HuH-7 (cell line): ENCODE results near the gene IL21R.
A peak's percentile ranks its signal among the peaks of the same experiment; 100 is the strongest.
"Not testable (repeated sequence)": the region's sequence is repeated elsewhere in the genome, so short reads cannot be mapped to it uniquely, and the experiment has no call there.

Experiments used
- DNase-seq: peaks from one replicate; pipeline ENCODE4 v3.0.0; 2011; ENCODE audit warnings: low spot score

Gene IL21R

GRCh38 chr16:27374804-27375425, 27.1 kb upstream of the IL21R start:
- peak; percentile 86 for DNase-seq

DNA sequence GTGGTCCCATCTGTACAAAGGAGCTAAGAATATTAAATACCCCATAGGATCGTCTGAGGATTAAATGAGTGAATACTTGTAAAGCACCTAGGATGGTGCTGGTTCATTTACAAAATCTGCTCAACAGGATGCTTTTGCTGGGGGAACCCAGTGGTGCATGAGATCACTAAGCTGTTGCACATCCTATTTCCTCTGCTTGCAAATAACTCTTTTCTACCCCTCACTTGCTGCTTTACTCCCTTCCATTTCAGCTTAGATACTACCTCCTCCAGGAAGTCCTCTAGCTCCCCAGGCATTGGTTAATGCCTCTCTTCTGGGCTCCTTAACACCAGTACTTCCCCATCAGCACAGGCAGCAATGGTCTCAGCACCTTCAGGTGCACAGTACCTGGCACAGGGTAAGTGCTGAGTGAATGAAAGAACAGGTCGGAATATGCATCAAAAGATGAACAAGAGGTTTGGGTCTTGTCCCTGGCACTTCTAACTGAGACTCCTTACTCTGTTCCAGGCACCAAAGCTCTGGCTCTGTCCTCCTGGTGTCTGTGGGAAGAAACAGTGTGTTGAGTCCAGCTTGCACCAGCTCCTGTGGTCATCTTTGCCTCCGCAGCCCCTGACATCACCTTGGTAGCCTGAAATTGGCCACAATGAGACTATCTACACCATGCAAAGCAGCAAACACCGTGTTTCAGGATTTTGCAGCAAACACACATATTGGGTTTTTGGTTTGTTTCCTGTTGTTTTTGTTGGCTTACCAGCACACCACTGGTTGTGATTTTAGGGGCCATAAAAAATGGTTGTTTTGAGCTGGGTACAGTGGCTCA, 24.1 kb upstream of the IL21R start:
- DNase-seq: no peak

DNA sequence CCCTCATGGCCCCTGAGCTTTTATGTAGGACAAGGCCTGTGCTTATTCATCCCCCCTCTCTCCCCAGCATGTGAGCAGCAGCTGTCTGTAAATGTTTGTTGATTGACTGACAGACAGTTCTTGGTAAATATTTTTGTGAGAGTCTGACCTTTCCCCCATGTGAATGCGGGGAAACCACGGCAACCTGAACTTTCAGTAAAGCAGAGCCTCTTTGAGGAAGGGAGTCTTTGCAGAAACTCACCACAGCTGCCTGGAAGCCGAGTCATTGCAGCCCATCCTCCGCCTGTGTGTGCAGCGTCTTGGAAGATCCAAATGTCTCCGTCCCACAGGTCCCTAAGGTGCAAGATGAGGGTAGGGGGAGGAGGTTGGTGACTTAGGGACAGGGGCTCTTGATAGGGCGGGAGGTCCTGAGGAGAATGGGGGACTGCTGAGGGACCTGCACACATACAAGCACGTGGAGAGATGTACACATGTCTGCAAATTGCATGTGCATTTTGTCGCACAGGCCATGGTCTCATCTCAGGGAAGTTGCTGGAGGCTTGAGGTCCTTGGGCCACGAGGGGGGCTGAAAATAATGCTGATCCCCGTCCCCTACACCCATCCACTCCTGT, 23.0 kb upstream of the IL21R start:
- DNase-seq: no peak

GRCh38 chr16:27379919-27380318, 22.1 kb upstream of the IL21R start:
- DNase-seq: no peak

DNA sequence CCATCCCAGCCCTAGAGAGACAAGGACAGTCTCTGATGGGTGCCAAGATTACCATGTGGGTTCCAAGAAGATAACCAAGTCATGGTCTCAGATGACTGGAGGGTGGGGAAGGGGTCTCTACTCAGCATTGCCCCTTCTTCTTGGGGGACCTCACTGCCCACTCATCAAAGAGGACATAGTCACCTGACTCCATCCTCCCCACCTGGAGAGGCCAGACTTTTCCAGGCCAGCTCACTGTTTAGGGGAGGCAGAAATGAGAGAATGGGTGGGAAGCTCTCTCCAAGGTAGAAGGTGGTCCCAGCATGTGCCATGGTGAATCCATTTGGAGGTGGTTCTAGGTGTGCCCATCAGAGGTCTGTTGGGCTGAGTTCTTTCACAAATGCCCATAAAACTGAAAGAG, 20.7 kb upstream of the IL21R start:
- DNase-seq: no peak

DNA sequence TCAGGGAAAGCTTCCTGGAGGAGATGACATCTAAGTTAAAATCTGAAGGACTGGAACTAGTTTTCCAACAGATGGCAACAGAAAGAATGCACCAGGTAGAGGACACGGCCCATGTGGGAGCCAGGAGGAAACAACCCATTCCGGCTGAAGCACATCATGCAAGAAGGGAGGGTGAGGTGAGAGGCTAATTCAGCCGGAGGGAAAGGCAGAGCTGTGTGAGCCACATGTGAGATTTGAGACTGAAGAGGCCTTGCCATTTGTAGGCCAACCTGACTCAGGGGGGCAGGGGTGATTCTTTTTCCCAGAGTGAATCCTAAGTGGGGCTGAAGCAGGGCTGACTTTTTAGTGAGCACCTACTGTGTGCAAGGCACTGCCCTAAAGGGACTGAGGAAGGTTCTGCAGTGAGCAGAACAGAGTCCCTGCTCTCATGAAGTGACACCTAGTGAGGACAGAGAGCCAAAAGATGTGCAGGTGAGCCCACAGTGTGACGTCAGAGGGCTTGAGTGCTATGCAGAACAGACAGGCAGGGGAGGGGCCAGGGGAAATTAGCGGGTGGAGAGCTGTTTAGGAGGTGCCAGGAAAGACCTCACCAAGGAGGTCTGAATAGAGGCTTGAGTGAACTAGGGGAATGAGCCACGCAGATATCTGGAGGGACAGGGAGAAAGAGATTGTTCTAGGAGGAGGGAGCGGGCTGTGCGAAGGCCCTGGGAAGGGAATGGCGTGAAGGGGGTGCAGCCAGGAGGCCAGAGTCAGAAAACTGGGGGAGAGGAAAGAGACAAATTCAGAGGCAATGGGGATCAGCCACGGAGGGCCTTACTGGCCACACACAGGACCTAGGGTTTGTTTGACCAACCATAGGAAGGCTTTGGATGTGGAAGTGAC, 19.8 kb upstream of the IL21R start:
- DNase-seq: no peak

GRCh38 chr16:27383556-27384243, 18.3 kb upstream of the IL21R start:
- no peak for DNase-seq

GRCh38 chr16:27384425-27384824, 17.5 kb upstream of the IL21R start:
- DNase-seq: no peak

DNA sequence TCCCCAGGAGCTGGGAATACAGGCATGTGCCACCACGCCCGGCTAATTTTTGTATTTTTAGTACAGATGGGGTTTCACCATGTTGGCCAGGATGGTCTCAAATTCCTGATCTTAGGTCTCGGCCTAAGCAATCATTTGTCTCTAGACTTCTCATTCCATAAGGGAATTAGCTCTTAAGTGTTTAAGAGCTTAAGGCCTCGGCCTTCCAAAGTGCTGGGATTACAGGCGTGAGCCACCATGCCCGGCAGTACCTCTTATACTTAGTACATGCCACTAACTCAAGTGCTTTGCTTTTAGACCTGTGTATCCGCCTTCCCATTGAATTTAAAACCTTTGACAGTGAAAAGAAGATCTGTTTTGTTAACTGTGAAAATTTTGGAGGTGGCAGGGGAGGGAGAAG, 16.6 kb upstream of the IL21R start:
- no peak for DNase-seq

- DNase-seq: no peak
These were observed 15.3 kb upstream of the IL21R start for GRCh38 chr16:27386674-27387073.

- DNase-seq: no peak
These were observed 14.2 kb upstream of the IL21R start for GRCh38 chr16:27387724-27388123.

DNA sequence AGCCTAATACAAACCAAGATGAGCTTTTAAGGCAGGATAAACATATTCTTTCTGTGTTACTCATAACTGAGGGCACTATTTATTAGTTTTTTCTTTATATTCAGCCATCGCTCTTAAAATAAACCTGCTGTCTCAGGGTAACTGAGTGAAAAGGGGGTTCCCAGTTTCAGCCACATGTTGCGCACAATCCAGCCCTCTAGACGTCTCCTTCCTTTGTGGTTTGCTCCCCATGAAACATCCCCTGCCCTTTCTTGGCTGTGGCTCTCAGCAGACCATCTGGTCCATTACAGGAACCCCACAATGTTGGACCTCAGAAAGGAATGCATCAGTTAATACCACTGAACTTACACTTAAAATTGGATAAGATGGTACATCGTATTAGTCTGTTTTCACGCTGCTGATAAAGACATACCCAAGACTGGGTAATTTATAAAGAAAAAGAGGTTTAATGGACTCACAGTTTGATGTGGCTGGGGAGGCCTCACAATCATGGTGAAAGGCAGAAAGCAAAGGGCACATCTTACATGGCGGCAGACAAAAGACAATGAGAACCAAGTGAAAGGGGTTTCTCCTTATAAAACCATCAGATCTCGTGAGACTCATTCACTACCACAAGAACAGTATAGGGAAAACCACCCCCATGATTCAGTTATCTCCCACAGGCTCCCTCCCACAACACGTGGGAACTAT, 12.6 kb upstream of the IL21R start:
- no peak for DNase-seq

DNA sequence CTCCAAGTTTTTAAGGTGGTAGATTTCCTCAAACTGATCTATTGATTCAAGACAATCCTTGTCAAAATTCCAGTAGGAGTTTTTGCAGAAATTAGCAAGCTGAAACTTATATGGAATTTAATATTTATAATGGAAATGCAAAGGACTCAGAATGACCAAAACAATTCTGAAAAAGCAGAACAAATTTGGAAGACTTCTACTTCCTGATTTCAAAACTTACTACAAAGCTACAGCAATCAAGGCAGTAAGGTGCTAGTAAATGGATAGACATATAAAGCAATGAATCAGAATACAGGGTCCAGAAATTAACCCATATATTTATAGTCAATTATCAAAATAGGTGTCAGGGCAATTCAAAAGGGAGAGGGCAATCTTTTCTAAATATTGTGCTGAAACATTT, 11.8 kb upstream of the IL21R start:
- DNase-seq: no peak

- DNase-seq: no peak
These were observed 9.3 kb upstream of the IL21R start for GRCh38 chr16:27392671-27393070.

DNA sequence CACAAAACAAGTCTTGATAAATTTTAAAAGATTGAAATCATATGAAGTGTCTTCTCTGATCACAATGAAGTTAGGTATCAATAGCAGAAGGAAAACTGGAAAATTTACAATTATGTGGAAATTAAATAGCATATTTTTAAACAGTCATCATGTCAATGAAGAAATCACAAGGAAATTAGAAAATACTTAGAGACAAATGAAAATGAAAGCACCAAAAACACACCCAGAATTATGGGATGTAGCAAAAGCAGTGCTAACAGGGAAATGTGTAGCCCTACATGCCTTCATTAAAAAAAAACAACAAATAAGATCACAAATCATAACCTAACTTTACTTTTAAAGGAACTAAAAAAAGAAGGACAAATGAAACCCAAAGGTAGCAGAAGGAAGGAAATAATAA, 7.5 kb upstream of the IL21R start:
- DNase-seq: no peak

- DNase-seq: not testable (repeated sequence)
These were observed 3.6 kb upstream of the IL21R start for GRCh38 chr16:27398341-27398893.

DNA sequence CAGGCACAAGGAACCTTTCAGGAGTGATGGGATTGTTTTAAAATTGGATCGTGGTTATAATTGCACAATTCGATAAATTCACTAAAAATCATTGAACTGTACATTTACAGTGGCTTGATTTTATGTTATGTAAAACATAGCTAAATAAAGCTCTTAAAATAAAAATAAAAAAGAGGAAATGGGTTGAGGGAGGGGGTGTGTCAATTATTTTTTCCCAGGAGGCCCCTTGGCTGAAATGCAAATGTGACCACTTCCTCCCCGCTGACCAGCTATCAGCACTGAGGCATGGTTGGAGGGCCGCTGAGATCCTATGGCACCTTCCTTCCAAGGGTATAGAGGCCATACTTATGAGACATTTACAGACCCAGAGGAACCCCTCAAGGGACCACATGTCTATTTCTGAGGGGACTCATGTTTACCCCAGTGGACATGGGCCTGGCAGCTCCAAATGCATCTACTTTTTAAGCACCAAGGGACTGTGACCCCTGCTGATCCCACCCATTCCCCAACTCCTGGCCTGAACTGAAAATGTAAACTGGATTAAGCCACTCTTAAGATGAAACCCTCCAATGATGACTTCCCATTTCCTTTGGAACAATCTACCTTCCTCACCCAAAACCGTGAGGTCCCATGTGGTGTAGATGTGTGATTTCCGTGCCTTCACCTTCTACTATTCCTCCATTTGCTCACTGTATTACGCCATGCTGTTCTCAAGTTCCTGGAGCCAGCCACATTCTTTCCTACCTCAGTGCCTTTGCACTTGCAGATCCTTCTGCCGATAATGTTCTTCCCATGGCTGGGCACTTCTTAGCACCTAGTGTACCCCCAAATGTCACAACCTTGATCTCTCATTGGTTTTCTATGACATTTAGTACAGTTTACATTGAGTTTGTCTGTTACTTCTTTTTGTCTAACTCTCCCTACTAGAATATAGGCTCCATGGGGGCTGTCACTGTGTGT, 2.8 kb upstream of the IL21R start:
- no peak for DNase-seq

- DNase-seq: no peak
These were observed 2.0 kb upstream of the IL21R start for GRCh38 chr16:27399969-27400368.

DNA sequence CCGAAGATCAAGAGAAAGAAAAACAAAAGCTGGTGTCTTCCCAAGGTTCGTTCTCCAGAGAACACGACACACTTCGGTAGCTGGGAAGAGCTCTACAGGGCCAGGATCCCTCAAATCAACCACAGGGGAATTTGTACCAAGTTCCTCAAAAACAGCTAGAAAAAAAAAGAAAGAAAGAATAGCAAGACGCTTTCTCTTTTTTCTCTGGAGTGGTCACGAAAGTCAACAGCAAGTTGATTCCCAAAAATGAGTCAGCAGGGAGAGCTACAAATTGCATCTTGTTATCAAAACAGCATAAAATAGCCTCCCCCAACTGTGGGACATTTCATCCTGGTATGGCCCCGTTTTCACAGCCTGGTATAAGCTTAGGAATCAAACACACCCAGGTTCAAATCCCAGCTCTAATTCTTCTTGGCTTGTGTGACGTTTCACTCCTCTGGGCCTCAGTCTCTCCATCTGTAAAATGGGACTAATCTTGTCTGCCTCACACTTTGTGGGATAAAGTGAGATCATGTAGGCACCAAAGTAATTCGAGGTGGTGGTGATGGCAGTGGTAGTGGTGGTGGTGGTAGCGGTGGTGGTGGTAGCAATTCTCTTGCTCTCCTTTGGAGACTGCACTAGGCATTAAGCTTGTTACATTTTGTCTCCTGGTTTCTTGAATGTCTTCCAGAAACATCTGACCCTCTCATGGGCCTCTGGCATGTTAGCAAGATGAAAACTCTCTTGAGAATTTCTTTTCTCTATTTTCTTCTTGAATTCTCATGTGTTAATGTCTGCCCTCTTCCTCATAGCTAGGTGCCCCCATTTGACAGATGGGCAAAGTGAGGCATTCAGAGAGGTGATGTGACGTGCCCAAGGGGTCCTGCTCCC, 988 bp upstream of the IL21R start:
- DNase-seq: no peak
